ENCODE data around the gene FBXO11.

DNA sequence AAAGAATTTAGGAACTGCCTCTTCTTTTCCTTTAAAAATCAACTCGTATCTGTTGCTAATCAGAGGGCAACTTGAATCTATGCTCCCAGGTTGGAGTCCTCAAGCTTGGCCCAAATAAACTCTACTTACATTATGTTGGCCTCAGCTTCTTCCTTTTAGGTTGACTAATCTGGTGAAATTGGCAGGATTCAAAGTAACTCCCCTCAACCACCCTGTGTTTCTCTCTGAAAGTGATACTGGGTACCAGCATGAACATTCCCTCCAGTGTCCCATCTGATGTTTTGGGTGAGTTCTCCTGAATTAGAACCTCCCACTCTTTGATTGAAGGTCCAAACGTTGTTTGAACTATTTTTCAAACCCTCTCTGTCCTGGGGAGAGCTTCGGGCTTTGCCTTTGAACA is 164.7 kb downstream of the FBXO11 start:
- TF ChIP-seq, protein P1, sequence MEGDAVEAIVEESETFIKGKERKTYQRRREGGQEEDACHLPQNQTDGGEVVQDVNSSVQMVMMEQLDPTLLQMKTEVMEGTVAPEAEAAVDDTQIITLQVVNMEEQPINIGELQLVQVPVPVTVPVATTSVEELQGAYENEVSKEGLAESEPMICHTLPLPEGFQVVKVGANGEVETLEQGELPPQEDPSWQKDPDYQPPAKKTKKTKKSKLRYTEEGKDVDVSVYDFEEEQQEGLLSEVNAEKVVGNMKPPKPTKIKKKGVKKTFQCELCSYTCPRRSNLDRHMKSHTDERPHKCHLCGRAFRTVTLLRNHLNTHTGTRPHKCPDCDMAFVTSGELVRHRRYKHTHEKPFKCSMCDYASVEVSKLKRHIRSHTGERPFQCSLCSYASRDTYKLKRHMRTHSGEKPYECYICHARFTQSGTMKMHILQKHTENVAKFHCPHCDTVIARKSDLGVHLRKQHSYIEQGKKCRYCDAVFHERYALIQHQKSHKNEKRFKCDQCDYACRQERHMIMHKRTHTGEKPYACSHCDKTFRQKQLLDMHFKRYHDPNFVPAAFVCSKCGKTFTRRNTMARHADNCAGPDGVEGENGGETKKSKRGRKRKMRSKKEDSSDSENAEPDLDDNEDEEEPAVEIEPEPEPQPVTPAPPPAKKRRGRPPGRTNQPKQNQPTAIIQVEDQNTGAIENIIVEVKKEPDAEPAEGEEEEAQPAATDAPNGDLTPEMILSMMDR (IDR thresholded peaks at IDR 0.05): no peak
- TF ChIP-seq EZH2 (IDR thresholded peaks at IDR 0.05) (no peak), EZH2phosphoT487 (IDR thresholded peaks at IDR 0.05) (no peak)
